PC-3 (cell line): Measurements from ENCODE around the gene NGDN.

Experiments used
- CTCF ChIP-seq: fragments of 300-600 bp; sonication (generic); conservative IDR thresholded peaks from 2 replicates; pipeline ENCODE4 v1.5.1; 2017; ENCODE audit warnings: antibody characterized with exemption, low read depth, mild to moderate bottlenecking, low read length
- EZH2 ChIP-seq: fragments of 300-600 bp; sonication (generic); IDR thresholded peaks from one replicate; pipeline ENCODE4 v1.6.1; 2017; ENCODE audit warnings: antibody characterized with exemption, mild to moderate bottlenecking, low read length; ENCODE audit not compliant: unreplicated experiment

GRCh38 chr14:23454445-23454856, 15.1 kb upstream of the NGDN start:
- TF ChIP-seq CTCF = no peak
- TF ChIP-seq EZH2 = no peak
